ENCODE results near the gene UBR1.

DNA sequence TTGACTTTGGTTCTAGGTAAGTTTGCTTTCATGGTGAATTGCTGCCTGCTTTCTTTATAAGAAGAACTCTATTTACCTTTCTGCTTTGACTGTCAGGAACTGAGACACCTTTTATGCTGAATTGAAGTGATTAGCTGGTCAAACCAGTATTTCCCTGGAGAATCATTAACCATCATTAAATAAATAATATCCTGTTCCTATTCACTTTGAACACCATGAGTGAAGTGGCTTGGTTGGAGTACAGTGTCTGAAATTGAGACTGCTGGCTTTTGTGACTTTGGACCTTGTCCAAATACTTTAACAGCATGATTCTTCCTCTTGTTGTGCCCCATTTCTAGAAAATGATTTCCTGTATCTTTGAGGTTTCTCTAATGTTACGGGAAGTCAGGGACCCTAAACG, 21.9 kb upstream of the UBR1 start:
- no peak for TF ChIP-seq EZH2 (IDR thresholded peaks at IDR 0.05; ENCODE audit: low read length)
- TF ChIP-seq, protein P1, sequence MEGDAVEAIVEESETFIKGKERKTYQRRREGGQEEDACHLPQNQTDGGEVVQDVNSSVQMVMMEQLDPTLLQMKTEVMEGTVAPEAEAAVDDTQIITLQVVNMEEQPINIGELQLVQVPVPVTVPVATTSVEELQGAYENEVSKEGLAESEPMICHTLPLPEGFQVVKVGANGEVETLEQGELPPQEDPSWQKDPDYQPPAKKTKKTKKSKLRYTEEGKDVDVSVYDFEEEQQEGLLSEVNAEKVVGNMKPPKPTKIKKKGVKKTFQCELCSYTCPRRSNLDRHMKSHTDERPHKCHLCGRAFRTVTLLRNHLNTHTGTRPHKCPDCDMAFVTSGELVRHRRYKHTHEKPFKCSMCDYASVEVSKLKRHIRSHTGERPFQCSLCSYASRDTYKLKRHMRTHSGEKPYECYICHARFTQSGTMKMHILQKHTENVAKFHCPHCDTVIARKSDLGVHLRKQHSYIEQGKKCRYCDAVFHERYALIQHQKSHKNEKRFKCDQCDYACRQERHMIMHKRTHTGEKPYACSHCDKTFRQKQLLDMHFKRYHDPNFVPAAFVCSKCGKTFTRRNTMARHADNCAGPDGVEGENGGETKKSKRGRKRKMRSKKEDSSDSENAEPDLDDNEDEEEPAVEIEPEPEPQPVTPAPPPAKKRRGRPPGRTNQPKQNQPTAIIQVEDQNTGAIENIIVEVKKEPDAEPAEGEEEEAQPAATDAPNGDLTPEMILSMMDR (optimal IDR thresholded peaks at IDR 0.05 in 1 of 3, IDR thresholded peaks at IDR 0.05 in 1 of 3, conservative IDR thresholded peaks at IDR 0.05 in 1 of 3; ENCODE audit: extremely low read depth in 1 of 3, insufficient read depth in 2 of 3, low read length in 3 of 3): no peak

Data from keratinocyte (primary cell).